HG03571 (cell line): ENCODE results near the gene COL11A1.
"Not testable (repeated sequence)": the region's sequence is repeated elsewhere in the genome, so short reads cannot be mapped to it uniquely, and the experiment has no call there.

Experiments used
- ATAC-seq: cut with Tn5 transposase; IDR thresholded peaks from one replicate; pipeline ENCODE4 v1.9.1; 2021; ENCODE audit not compliant: unreplicated experiment

The COL11A1 gene

GRCh38 chr1:102840741-102841140 lies 267.6 kb downstream of the COL11A1 start:
- ATAC-seq, result no peak

GRCh38 chr1:102838016-102838415 lies 270.3 kb downstream of the COL11A1 start:
- no peak for ATAC-seq

- ATAC-seq, result no peak
Observed at GRCh38 chr1:102837551-102837950, 270.8 kb downstream of the COL11A1 start.

GRCh38 chr1:102836991-102837390 lies 271.3 kb downstream of the COL11A1 start:
- ATAC-seq, result no peak

GRCh38 chr1:102834688-102835320 lies 273.5 kb downstream of the COL11A1 start:
- no peak for ATAC-seq

GRCh38 chr1:102833151-102833550 lies 275.2 kb downstream of the COL11A1 start:
- no peak for ATAC-seq

- not testable (repeated sequence) for ATAC-seq
Observed at GRCh38 chr1:102826706-102827105, 281.6 kb downstream of the COL11A1 start.
